GM12873 (cell line): ENCODE measurements around the gene ALK.

Experiments used
- CTCF ChIP-seq: IDR thresholded peaks from 2 replicates; pipeline ENCODE4 v1.5.1; 2012; ENCODE audit warnings: low read depth, mild to moderate bottlenecking, moderate library complexity, low read length, control low read depth; ENCODE audit not compliant: insufficient read depth; ENCODE audit errors: missing control alignments

ALK gene

GRCh38 chr2:29694741-29695140 lies 226.6 kb downstream of the ALK start:
- no peak for TF ChIP-seq CTCF

- no peak for TF ChIP-seq CTCF
Observed at GRCh38 chr2:29691391-29691950, 229.9 kb downstream of the ALK start.

- TF ChIP-seq CTCF = no peak
Observed at GRCh38 chr2:29689666-29690065, 231.7 kb downstream of the ALK start.

- TF ChIP-seq CTCF = no peak
Observed at GRCh38 chr2:29688429-29688828, 233.0 kb downstream of the ALK start.

GRCh38 chr2:29687121-29687520 lies 234.3 kb downstream of the ALK start:
- TF ChIP-seq CTCF = no peak

GRCh38 chr2:29676886-29677453 lies 244.4 kb downstream of the ALK start:
- TF ChIP-seq CTCF = no peak

GRCh38 chr2:29664578-29664977 lies 256.8 kb downstream of the ALK start:
- TF ChIP-seq CTCF = no peak

- TF ChIP-seq CTCF = no peak
Observed at GRCh38 chr2:29663268-29663667, 258.1 kb downstream of the ALK start.
